ENCODE measurements around the gene PSMD2.
A peak's percentile ranks its signal among the peaks of the same experiment; 100 is the strongest.

Gene PSMD2

DNA sequence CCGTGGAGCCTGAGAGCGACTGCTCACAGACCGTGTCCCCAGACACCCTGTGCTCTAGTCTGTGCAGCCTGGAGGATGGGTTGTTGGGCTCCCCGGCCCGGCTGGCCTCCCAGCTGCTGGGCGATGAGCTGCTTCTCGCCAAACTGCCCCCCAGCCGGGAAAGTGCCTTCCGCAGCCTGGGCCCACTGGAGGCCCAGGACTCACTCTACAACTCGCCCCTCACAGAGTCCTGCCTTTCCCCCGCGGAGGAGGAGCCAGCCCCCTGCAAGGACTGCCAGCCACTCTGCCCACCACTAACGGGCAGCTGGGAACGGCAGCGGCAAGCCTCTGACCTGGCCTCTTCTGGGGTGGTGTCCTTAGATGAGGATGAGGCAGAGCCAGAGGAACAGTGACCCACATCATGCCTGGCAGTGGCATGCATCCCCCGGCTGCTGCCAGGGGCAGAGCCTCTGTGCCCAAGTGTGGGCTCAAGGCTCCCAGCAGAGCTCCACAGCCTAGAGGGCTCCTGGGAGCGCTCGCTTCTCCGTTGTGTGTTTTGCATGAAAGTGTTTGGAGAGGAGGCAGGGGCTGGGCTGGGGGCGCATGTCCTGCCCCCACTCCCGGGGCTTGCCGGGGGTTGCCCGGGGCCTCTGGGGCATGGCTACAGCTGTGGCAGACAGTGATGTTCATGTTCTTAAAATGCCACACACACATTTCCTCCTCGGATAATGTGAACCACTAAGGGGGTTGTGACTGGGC lies 45.7 kb downstream of the PSMD2 start:
- TF ChIP-seq, protein P1, sequence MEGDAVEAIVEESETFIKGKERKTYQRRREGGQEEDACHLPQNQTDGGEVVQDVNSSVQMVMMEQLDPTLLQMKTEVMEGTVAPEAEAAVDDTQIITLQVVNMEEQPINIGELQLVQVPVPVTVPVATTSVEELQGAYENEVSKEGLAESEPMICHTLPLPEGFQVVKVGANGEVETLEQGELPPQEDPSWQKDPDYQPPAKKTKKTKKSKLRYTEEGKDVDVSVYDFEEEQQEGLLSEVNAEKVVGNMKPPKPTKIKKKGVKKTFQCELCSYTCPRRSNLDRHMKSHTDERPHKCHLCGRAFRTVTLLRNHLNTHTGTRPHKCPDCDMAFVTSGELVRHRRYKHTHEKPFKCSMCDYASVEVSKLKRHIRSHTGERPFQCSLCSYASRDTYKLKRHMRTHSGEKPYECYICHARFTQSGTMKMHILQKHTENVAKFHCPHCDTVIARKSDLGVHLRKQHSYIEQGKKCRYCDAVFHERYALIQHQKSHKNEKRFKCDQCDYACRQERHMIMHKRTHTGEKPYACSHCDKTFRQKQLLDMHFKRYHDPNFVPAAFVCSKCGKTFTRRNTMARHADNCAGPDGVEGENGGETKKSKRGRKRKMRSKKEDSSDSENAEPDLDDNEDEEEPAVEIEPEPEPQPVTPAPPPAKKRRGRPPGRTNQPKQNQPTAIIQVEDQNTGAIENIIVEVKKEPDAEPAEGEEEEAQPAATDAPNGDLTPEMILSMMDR (IDR thresholded peaks at IDR 0.05; ENCODE audit: low read depth, low read length): no peak
- H3K4me3 ChIP-seq (replicated peaks in 1 of 2; ENCODE audit: low read depth in 2 of 2, low read length in 2 of 2): no peak overlapping the region
- no peak for DNase-seq (ENCODE audit: low read depth in 2 of 2)

DNA sequence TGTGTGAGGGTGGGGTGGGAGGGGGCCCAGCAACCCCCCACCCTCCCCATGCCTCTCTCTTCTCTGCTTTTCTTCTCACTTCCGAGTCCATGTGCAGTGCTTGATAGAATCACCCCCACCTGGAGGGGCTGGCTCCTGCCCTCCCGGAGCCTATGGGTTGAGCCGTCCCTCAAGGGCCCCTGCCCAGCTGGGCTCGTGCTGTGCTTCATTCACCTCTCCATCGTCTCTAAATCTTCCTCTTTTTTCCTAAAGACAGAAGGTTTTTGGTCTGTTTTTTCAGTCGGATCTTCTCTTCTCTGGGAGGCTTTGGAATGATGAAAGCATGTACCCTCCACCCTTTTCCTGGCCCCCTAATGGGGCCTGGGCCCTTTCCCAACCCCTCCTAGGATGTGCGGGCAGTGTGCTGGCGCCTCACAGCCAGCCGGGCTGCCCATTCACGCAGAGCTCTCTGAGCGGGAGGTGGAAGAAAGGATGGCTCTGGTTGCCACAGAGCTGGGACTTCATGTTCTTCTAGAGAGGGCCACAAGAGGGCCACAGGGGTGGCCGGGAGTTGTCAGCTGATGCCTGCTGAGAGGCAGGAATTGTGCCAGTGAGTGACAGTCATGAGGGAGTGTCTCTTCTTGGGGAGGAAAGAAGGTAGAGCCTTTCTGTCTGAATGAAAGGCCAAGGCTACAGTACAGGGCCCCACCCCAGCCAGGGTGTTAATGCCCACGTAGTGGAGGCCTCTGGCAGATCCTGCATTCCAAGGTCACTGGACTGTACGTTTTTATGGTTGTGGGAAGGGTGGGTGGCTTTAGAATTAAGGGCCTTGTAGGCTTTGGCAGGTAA lies 46.5 kb downstream of the PSMD2 start:
- TF ChIP-seq, protein P1 (IDR thresholded peaks at IDR 0.05; ENCODE audit: low read depth, low read length): peak; percentile 60
- H3K4me3 ChIP-seq (replicated peaks in 1 of 2; ENCODE audit: low read depth in 2 of 2, low read length in 2 of 2): no peak overlapping the region
- DNase-seq (ENCODE audit: low read depth in 2 of 2): peak; percentile 67 to 70

DNA sequence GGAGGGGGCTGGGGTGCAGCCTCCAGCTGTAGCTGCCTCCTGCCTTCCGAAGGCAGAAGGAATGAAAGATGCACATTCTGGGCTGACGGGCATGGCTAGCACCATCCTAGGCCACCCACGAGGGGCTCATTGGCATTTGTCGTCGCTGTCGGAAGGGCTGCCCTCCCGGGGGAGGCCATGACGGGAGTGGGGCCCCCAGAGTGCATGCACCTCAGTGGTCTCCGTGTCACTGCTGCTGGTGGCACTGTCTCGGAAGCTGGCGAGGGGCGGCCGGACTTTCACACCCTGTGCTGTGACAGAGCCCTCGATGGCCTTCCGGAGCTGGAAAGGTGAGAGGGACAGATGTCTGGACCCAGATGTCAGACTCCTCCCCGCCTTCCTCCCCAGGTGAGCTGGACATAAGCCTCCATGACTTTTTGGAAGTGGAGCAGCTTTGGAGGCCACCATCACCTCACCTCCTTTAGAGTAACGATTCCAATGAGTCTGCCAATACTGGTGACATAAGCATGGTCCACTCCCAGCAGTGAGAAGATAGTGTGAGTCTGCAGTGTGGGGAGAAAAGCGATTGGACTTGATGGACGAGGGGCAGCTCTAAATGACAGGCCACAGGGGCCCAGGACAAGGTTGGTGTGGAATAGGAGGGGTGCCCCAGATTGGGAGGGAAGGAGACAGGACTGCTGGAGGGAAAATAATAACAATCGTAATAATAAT lies 47.6 kb downstream of the PSMD2 start:
- TF ChIP-seq, protein P1 (IDR thresholded peaks at IDR 0.05; ENCODE audit: low read depth, low read length): no peak
- no peak overlapping the region for H3K4me3 ChIP-seq (replicated peaks in 1 of 2; ENCODE audit: low read depth in 2 of 2, low read length in 2 of 2)
- DNase-seq (ENCODE audit: low read depth in 2 of 2): no peak

DNA sequence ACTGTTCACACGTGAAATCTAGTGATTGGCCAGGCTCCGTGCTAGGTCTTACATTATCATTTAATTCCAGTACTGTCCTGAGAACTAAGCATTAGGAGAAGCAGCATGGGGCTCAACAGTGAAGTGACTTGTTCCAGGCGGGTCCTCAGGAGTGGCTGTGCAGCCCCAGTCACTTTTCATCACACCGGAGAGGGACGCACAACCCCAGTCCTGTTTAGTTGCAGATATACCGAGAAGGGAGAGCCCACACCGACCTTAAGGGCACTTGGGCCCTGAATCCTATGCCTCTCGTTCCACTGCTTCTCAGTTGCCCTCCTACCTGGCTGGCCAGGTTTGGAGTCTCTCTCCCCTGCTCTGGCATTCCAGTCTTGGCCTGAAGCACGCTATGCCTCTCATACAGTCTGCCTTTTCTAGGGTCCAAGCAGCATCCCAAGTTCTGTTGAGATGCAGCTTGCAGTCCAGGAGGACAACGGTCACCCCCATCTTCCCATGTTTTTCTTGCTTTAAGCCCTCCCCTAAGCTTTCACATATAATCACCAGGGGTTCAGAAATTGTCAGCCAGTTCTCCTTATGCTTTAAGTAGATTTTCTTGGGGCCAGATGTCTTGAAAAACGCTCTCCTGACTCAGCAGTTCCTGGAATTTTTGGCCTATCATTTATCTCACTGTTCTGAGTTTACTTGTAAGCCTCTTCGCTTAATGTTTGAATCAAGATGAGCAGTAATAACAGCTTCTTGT lies 48.4 kb downstream of the PSMD2 start:
- TF ChIP-seq, protein P1 (IDR thresholded peaks at IDR 0.05; ENCODE audit: low read depth, low read length): no peak
- peak in 1 of 2 donors; percentile 63 for DNase-seq (ENCODE audit: low read depth in 2 of 2)
- no peak overlapping the region for H3K4me3 ChIP-seq (replicated peaks in 1 of 2; ENCODE audit: low read depth in 2 of 2, low read length in 2 of 2)

DNA sequence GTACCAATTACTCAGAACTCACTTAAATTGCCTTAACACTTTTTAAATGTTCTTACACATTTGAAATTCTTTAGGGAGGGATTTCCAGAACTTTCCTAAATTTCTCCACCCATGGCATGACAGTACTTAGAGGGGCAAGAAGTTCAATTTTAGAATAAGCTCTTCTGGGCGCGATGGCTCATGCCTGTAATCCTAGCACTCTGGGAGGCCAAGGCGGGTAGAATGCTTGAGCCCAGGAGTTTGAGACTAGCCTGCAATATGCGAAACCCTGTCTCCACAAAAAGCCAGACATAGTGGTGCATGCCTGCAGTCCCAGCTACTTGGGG lies 49.0 kb downstream of the PSMD2 start:
- H3K4me3 ChIP-seq (replicated peaks in 1 of 2; ENCODE audit: low read depth in 2 of 2, low read length in 2 of 2): no peak overlapping the region
- TF ChIP-seq, protein P1 (IDR thresholded peaks at IDR 0.05; ENCODE audit: low read depth, low read length): no peak
- DNase-seq (ENCODE audit: low read depth in 2 of 2): no peak

Measured in cardiac fibroblast (primary cell).